ENCODE measurements around the gene FMNL1. TPM values are rescaled to one million over a fixed set of nuclear protein-coding genes. Genes with fewer than 3 reads are reported as not detected.

The FMNL1 gene
- polyA plus RNA-seq, 1 donor (not counting 4 experiments of a cell fraction or from before 2014, with no cell fraction given), result 0.46 TPM

GRCh38 chr17:45286286-45286685 is 64.6 kb downstream of the FMNL1 start:
- no peaks in the 10 kb centered on the region for H3K27me3 ChIP-seq (ENCODE audit: control insufficient read depth, extremely low read depth, insufficient read depth, low read length)
- H3K9me1 ChIP-seq (ENCODE audit: control insufficient read depth, extremely low read depth, insufficient read depth, low read length), result peaks cover 7% of the 10 kb centered on the region
- H3K9ac ChIP-seq (ENCODE audit: control insufficient read depth, extremely low read depth, insufficient read depth, low read length), result no peak overlapping the region
- H3K36me3 ChIP-seq (ENCODE audit: control insufficient read depth in 2 of 2, extremely low read depth in 1 of 2, insufficient read depth in 2 of 2, low read length in 2 of 2), result peaks cover 45 to 68% of the 10 kb centered on the region in 2 experiments
- no peak overlapping the region for H3K27ac ChIP-seq (ENCODE audit: control insufficient read depth, insufficient read depth, low read length)
- FAIRE-seq (no peak), DNase-seq (ENCODE audit: low read depth, low spot score) (no peak)
- no peaks in the 10 kb centered on the region for H3K9me3 ChIP-seq (ENCODE audit: control insufficient read depth, low read depth, low read length)
- TF ChIP-seq, protein P1, sequence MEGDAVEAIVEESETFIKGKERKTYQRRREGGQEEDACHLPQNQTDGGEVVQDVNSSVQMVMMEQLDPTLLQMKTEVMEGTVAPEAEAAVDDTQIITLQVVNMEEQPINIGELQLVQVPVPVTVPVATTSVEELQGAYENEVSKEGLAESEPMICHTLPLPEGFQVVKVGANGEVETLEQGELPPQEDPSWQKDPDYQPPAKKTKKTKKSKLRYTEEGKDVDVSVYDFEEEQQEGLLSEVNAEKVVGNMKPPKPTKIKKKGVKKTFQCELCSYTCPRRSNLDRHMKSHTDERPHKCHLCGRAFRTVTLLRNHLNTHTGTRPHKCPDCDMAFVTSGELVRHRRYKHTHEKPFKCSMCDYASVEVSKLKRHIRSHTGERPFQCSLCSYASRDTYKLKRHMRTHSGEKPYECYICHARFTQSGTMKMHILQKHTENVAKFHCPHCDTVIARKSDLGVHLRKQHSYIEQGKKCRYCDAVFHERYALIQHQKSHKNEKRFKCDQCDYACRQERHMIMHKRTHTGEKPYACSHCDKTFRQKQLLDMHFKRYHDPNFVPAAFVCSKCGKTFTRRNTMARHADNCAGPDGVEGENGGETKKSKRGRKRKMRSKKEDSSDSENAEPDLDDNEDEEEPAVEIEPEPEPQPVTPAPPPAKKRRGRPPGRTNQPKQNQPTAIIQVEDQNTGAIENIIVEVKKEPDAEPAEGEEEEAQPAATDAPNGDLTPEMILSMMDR (optimal IDR thresholded peaks at IDR 0.05 in 1 of 3, IDR thresholded peaks at IDR 0.05 in 1 of 3, conservative IDR thresholded peaks at IDR 0.05 in 1 of 3; ENCODE audit: extremely low read depth in 1 of 3, insufficient read depth in 2 of 3, low read length in 3 of 3), result no peak
- H3K4me3 ChIP-seq (ENCODE audit: control insufficient read depth in 2 of 3, extremely low read depth in 1 of 3, insufficient read depth in 2 of 3, low read depth in 1 of 3, low read length in 3 of 3), result no peak overlapping the region
- no peaks in the 10 kb centered on the region for H4K20me1 ChIP-seq (ENCODE audit: control insufficient read depth, extremely low read depth, insufficient read depth, low read length)
- dilution Hi-C loops (cut with MboI; ENCODE audit: extremely low pct_ligation_motif_present, low sequenced_read_pairs), result no loop called here
- H3K4me2 ChIP-seq (ENCODE audit: control insufficient read depth, extremely low read depth, insufficient read depth, low read depth, low read length), result no peak overlapping the region
- no peak overlapping the region for H2AFZ ChIP-seq (ENCODE audit: control insufficient read depth, low read length)
- peaks cover 21% of the 10 kb centered on the region for H3K79me2 ChIP-seq (ENCODE audit: control insufficient read depth, insufficient read depth, low read length)
- peaks cover 13% of the 10 kb centered on the region for H3K4me1 ChIP-seq (ENCODE audit: control insufficient read depth, extremely low read depth, insufficient read depth, low read length)

DNA sequence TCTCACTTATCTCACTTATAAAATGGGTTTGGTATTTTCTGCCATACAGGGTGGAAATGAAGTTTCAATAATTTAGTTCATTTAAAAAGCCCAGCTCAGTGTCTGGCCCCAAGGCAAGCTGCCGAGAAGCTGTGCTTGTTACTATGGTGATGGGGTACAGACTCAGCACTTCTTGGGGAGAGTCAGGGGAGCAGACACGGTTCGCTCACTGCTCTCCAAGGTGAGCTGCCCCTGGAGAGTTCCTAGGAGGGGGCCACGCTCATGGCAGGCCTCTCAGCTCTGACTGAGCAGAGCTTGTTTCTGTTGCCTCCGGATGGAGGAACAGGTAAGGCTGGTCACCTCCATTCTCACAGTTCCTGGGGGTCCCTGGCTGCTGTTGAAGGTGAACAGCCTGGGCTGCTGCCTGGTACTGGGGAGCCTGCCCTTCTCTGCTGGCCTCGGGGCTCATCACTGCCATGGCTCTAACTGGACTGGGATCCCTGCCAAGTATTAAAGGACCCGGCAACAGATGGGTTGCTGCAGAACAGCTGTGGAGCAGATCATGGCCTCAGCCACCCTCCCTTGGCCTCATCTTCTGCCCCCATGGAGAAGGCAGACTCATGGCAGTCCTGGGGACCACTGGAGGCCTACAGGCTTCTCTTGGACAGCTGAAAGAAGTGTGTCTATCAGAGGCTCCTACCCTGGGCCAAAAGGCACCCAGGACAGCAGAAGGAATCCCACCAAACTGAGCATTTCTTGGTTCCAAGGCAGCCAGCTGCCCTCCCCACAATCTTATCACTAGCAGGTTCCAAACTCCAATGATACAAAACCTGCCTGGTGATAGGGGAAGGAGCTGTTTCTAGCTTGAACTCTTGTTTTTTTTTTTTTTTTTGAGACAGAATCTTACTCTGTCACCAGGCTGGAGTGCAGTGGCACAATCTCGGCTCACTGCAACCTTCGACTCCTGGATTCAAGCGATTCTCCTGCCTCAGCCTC is 66.1 kb downstream of the FMNL1 start:
- Histone ChIP-seq H3K9ac (ENCODE audit: control insufficient read depth, extremely low read depth, insufficient read depth, low read length) (no peak overlapping the region), H3K9me1 (ENCODE audit: control insufficient read depth, extremely low read depth, insufficient read depth, low read length) (peaks cover 9% of the 10 kb centered on the region), H3K27me3 (ENCODE audit: control insufficient read depth, extremely low read depth, insufficient read depth, low read length) (no peaks in the 10 kb centered on the region), H3K9me3 (ENCODE audit: control insufficient read depth, low read depth, low read length) (no peaks in the 10 kb centered on the region), H3K4me3 (ENCODE audit: control insufficient read depth in 2 of 3, extremely low read depth in 1 of 3, insufficient read depth in 2 of 3, low read depth in 1 of 3, low read length in 3 of 3) (no peak overlapping the region), H3K4me2 (ENCODE audit: control insufficient read depth, extremely low read depth, insufficient read depth, low read depth, low read length) (no peak overlapping the region), H2AFZ (ENCODE audit: control insufficient read depth, low read length) (no peak overlapping the region), H3K36me3 (ENCODE audit: control insufficient read depth in 2 of 2, extremely low read depth in 1 of 2, insufficient read depth in 2 of 2, low read length in 2 of 2) (peaks cover 42 to 67% of the 10 kb centered on the region in 2 experiments), H3K4me1 (ENCODE audit: control insufficient read depth, extremely low read depth, insufficient read depth, low read length) (peaks cover 17% of the 10 kb centered on the region), H3K27ac (ENCODE audit: control insufficient read depth, insufficient read depth, low read length) (no peak overlapping the region), H3K79me2 (ENCODE audit: control insufficient read depth, insufficient read depth, low read length) (peaks cover 33% of the 10 kb centered on the region), H4K20me1 (ENCODE audit: control insufficient read depth, extremely low read depth, insufficient read depth, low read length) (peaks cover under 1% of the 10 kb centered on the region)
- dilution Hi-C loops (cut with MboI; ENCODE audit: extremely low pct_ligation_motif_present, low sequenced_read_pairs), result no loop called here
- FAIRE-seq (no peak), DNase-seq (ENCODE audit: low read depth, low spot score) (no peak)
- TF ChIP-seq, protein P1 (optimal IDR thresholded peaks at IDR 0.05 in 1 of 3, IDR thresholded peaks at IDR 0.05 in 1 of 3, conservative IDR thresholded peaks at IDR 0.05 in 1 of 3; ENCODE audit: extremely low read depth in 1 of 3, insufficient read depth in 2 of 3, low read length in 3 of 3), result no peak
- no peak for TF ChIP-seq EZH2 (IDR thresholded peaks at IDR 0.05; ENCODE audit: low read length)
